SK-N-SH (cell line): ENCODE data around the gene PTPN4. TPM values are rescaled to one million over a fixed set of nuclear protein-coding genes. Genes with fewer than 3 reads are reported as not detected.

ENCODE experiments used
- CTCF ChIA-PET: fragments of 300-600, 350-600 bp; formaldehyde crosslinking; extraction: SDS; loops from one replicate; lab custom pipeline; 2021; lab: Yijun Ruan, JAX
- POLR2A ChIA-PET: fragments of 350-600 bp; sonication (Branson Sonifier 250); formaldehyde crosslinking; extraction: SDS; loops from one replicate; lab custom pipeline; 2020; ENCODE audit warnings: antibody characterized with exemption, inconsistent platforms; lab: Yijun Ruan, JAX
- DNase-seq: peaks from one replicate; pipeline ENCODE4 v3.0.0; 2012
- H2AFZ ChIP-seq: fragments of 200-600 bp; sonication (generic); 2 replicates; pipeline ENCODE4 v1.8.1; 2016; ENCODE audit warnings: antibody characterized with exemption, mild to moderate bottlenecking, low read depth
- H3F3A ChIP-seq: fragments of 200-600 bp; sonication (generic); replicated peaks from 2 replicates; pipeline ENCODE3; 2016; ENCODE audit warnings: antibody characterized with exemption, mild to moderate bottlenecking; ENCODE audit not compliant: insufficient read depth
- H3K27ac ChIP-seq, 2 experiments: fragments of 200-500 bp in 1 of 2; fragments of 200-600 bp in 1 of 2; sonication (Bioruptor generic) in 1 of 2; sonication (generic), shearing (Covaris generic) in 1 of 2; 2 replicates each; pipeline versions ENCODE4 v1.5.1 to v1.6.1; 2014 to 2016; ENCODE audit warnings: low read depth in 2 of 2, inconsistent platforms in 1 of 2, low read length in 1 of 2, mild to moderate bottlenecking in 1 of 2, mixed read lengths in 1 of 2
- H3K27me3 ChIP-seq: fragments of 200-600 bp; sonication (generic), shearing (Covaris generic); 2 replicates; pipeline ENCODE4 v1.6.1; 2016; ENCODE audit warnings: mixed run types; ENCODE audit not compliant: insufficient read depth
- H3K36me3 ChIP-seq, 2 experiments: fragments of 200-500 bp in 1 of 2; fragments of 200-600 bp in 1 of 2; sonication (Bioruptor generic) in 1 of 2; sonication (generic) in 1 of 2; replicated peaks in 1 of 2; 2 replicates each; pipeline versions ENCODE3 to v1.5.1; 2014 to 2016; ENCODE audit warnings: low read length in 1 of 2, mild to moderate bottlenecking in 1 of 2; ENCODE audit not compliant: insufficient read depth in 2 of 2, control insufficient read depth in 1 of 2
- H3K4me1 ChIP-seq, 2 experiments: fragments of 200-500 bp in 1 of 2; fragments of 200-600 bp in 1 of 2; sonication (Bioruptor generic) in 1 of 2; sonication (generic), shearing (Covaris generic) in 1 of 2; 2 replicates each; pipeline versions ENCODE4 v1.5.1 to v1.6.1; 2014 to 2016; ENCODE audit warnings: low read depth in 1 of 2, low read length in 1 of 2, mixed run types in 1 of 2; ENCODE audit not compliant: insufficient read depth in 2 of 2, control insufficient read depth in 1 of 2
- H3K4me2 ChIP-seq: fragments of 200-600 bp; sonication (generic), shearing (Covaris generic); 2 replicates; pipeline ENCODE4 v1.6.1; 2017; ENCODE audit warnings: mixed run types
- H3K4me3 ChIP-seq, 2 experiments: fragments of 200-500 bp in 1 of 2; fragments of 200-600 bp in 1 of 2; sonication (Bioruptor generic) in 1 of 2; sonication (generic), shearing (Covaris generic) in 1 of 2; 2 replicates each; pipeline versions ENCODE4 v1.5.1 to v1.8.1; 2014 to 2016; ENCODE audit warnings: low read depth in 2 of 2, inconsistent platforms in 1 of 2, low read length in 1 of 2, mild to moderate bottlenecking in 1 of 2, mixed read lengths in 1 of 2, moderate library complexity in 1 of 2
- H3K79me2 ChIP-seq: fragments of 200-600 bp; sonication (generic); 2 replicates; pipeline ENCODE4 v1.8.1; 2017; ENCODE audit warnings: mild to moderate bottlenecking; ENCODE audit not compliant: insufficient read depth
- H3K9ac ChIP-seq: fragments of 200-600 bp; sonication (generic); 2 replicates; pipeline ENCODE4 v1.6.1; 2017; ENCODE audit warnings: mixed run types
- H3K9me2 ChIP-seq: fragments of 200-600 bp; sonication (generic); 2 replicates; pipeline ENCODE4 v1.6.1; 2017; ENCODE audit warnings: mixed run types
- H3K9me3 ChIP-seq: fragments of 200-600 bp; sonication (generic); 2 replicates; pipeline ENCODE4 v1.6.1; 2017; ENCODE audit warnings: mixed run types, mild to moderate bottlenecking, moderate library complexity
- H4K20me1 ChIP-seq: fragments of 200-600 bp; sonication (generic); 2 replicates; pipeline ENCODE4 v1.6.1; 2017; ENCODE audit warnings: mild to moderate bottlenecking, mixed run types; ENCODE audit not compliant: insufficient read depth
- CTCF ChIP-seq: fragments of 200-600 bp; sonication (generic); IDR thresholded peaks from 2 replicates; pipeline ENCODE4 v1.6.1; 2017; ENCODE audit warnings: antibody characterized with exemption, mild to moderate bottlenecking, moderate library complexity
- EZH2phosphoT487 ChIP-seq: fragments of 200-600 bp; sonication (generic); IDR thresholded peaks from 2 replicates; pipeline ENCODE4 v1.6.1; 2017; ENCODE audit warnings: low read depth, mixed run types, mild to moderate bottlenecking, antibody characterized with exemption, moderate library complexity, borderline replicate concordance
- FOXJ3 ChIP-seq: sonication (generic); formaldehyde crosslinking; IDR thresholded peaks from 2 replicates; pipeline ENCODE4 v1.5.1; 2020; ENCODE audit warnings: mild to moderate bottlenecking, missing genetic modification reagents
- NFIC ChIP-seq: IDR thresholded peaks from 2 replicates; pipeline ENCODE4 v1.4.0; 2012; ENCODE audit warnings: borderline replicate concordance
- NRF1 ChIP-seq: IDR thresholded peaks from 2 replicates; pipeline ENCODE4 v1.6.1; 2012; ENCODE audit warnings: low read depth, mild to moderate bottlenecking, low read length
- PBX3 ChIP-seq: IDR thresholded peaks from 2 replicates; pipeline ENCODE4; 2012
- POLR2AphosphoS5 ChIP-seq: IDR thresholded peaks from 2 replicates; pipeline ENCODE4 v1.6.1; 2012; ENCODE audit warnings: low read depth, low read length
- REST ChIP-seq: IDR thresholded peaks from 2 replicates; pipeline ENCODE4 v1.6.1; 2012; ENCODE audit warnings: mild to moderate bottlenecking, low read depth, low read length, moderate library complexity
- SMC3 ChIP-seq: IDR thresholded peaks from 2 replicates; pipeline ENCODE4 v1.6.1; 2012; ENCODE audit warnings: low read depth, low read length, improper control_type of control experiment
- WGBS: methylation state at CpG from one replicate; pipeline ENCODE4 v1.1.6; 2017; ENCODE audit warnings: low lambda C conversion rate; 5-methylcytosine and 5-hydroxymethylcytosine counted together
- polyA plus RNA-seq, 3 experiments: library from polyadenylated mRNA; depleted of rRNA; stranded (reverse); fragments of >200 nt; gene quantifications; 2 replicates each; pipeline ENCODE4 v1.2.3, GENCODE V29; 2012

Gene PTPN4
- polyA plus RNA-seq, 1 of the 3 experiments (the other 2 are of a cell fraction), result 6.2 TPM

GRCh38 chr2:119765433-119766002, 5.8 kb downstream of the PTPN4 start:
- peaks cover 0 to 12% of the 10 kb centered on the region in 2 experiments; a peak in 3 of 4 replicates for H3K4me1 ChIP-seq
- peaks cover 93% of the 10 kb centered on the region for H3K79me2 ChIP-seq
- H4K20me1 ChIP-seq, result peaks cover 7% of the 10 kb centered on the region; the same call in 1 of the 2 replicates
- H3K4me2 ChIP-seq, result no peak overlapping the region
- DNase-seq, result no peak
- H2AFZ ChIP-seq, result no peak overlapping the region
- 90% methylated on average over 5 of the region's 5 CpGs for WGBS
- no peaks in the 10 kb centered on the region for H3K27me3 ChIP-seq
- no peaks in the 10 kb centered on the region for H3K9me2 ChIP-seq
- POLR2A ChIA-PET, result no interaction called here
- no peak overlapping the region for H3K9ac ChIP-seq
- no peaks in the 10 kb centered on the region for H3K9me3 ChIP-seq
- no peaks in the 10 kb centered on the region for H3F3A ChIP-seq
- no peak overlapping the region for H3K27ac ChIP-seq
- no peak for TF ChIP-seq FOXJ3
- no peak for TF ChIP-seq REST
- no peak for TF ChIP-seq NRF1
- TF ChIP-seq PBX3, result no peak
- no peak for TF ChIP-seq NFIC
- TF ChIP-seq EZH2phosphoT487, result no peak
- CTCF ChIA-PET, result interaction anchor here (0.9 kb wide), 1 partner anchor 9 kb away, joined by 3 read pairs; no protein-coding TSS in a partner anchor
- no peaks in the 10 kb centered on the region for H3K36me3 ChIP-seq
- no peak overlapping the region for H3K4me3 ChIP-seq

GRCh38 chr2:119766944-119767343, 7.2 kb downstream of the PTPN4 start:
- WGBS, result 92% methylated on average over 5 of the region's 5 CpGs
- Histone ChIP-seq H3K36me3 (no peaks in the 10 kb centered on the region), H3K4me2 (no peak overlapping the region), H3K27me3 (no peaks in the 10 kb centered on the region), H4K20me1 (peaks cover 10% of the 10 kb centered on the region; the same call in 1 of the 2 replicates), H3K9me3 (no peaks in the 10 kb centered on the region), H3K4me3 (no peak overlapping the region), H3F3A (no peaks in the 10 kb centered on the region), H3K9me2 (no peaks in the 10 kb centered on the region), H3K27ac (no peak overlapping the region), H3K79me2 (peaks cover 83% of the 10 kb centered on the region), H2AFZ (no peak overlapping the region), H3K4me1 (peaks cover 8 to 21% of the 10 kb centered on the region in 2 experiments; a peak in 3 of 4 replicates), H3K9ac (no peak overlapping the region)
- ChIA-PET CTCF (interaction anchor here (0.9 kb wide), 1 partner anchor 415 kb away, joined by 3 read pairs; no protein-coding TSS in a partner anchor), POLR2A (no interaction called here)
- no peak for DNase-seq
- TF ChIP-seq REST (no peak), SMC3 (no peak), POLR2AphosphoS5 (no peak), CTCF (no peak)
